IgD-negative memory B cell (primary cell): ENCODE data around the gene UNC13B. TPM values are rescaled to one million over a fixed set of nuclear protein-coding genes. Genes with fewer than 3 reads are reported as not detected.
"Not testable (repeated sequence)": the region's sequence is repeated elsewhere in the genome, so short reads cannot be mapped to it uniquely, and the experiment has no call there.

Experiments
- H3K27ac Mint-ChIP-seq, 3 donors: one replicate each; pipeline ENCODE4 v1.8.0; 2020 to 2022; ENCODE audit warnings: mild to moderate bottlenecking in 3 of 3, mixed read lengths in 3 of 3, moderate library complexity in 1 of 3
- H3K27me3 Mint-ChIP-seq: one replicate; pipeline ENCODE4 v1.8.0; 2021; ENCODE audit warnings: mixed read lengths
- H3K36me3 Mint-ChIP-seq: one replicate; pipeline ENCODE4 v1.8.0; 2020; ENCODE audit warnings: mild to moderate bottlenecking, mixed read lengths
- H3K4me1 Mint-ChIP-seq, 3 donors: one replicate each; pipeline ENCODE4 v1.8.0; 2020 to 2022; ENCODE audit warnings: mixed read lengths in 3 of 3, mild to moderate bottlenecking in 1 of 3
- H3K4me3 Mint-ChIP-seq, 4 donors: one replicate each; pipeline ENCODE4 v1.8.0; 2020 to 2022; ENCODE audit warnings: mild to moderate bottlenecking in 4 of 4, mixed read lengths in 4 of 4, moderate library complexity in 3 of 4
- H3K9me3 Mint-ChIP-seq, 3 donors: one replicate each; pipeline ENCODE4 v1.8.0; 2020 to 2021; ENCODE audit warnings: mixed read lengths in 3 of 3, mild to moderate bottlenecking in 1 of 3
- polyA plus RNA-seq: library from polyadenylated mRNA; unstranded; fragments of 300-500 nt; fragmentation: Illumina TruSeq; gene quantifications from one replicate; pipeline ENCODE4 v1.2.3, GENCODE V29; 2021

Gene UNC13B
- polyA plus RNA-seq, 1 donor from 2014 or later: not detected

DNA sequence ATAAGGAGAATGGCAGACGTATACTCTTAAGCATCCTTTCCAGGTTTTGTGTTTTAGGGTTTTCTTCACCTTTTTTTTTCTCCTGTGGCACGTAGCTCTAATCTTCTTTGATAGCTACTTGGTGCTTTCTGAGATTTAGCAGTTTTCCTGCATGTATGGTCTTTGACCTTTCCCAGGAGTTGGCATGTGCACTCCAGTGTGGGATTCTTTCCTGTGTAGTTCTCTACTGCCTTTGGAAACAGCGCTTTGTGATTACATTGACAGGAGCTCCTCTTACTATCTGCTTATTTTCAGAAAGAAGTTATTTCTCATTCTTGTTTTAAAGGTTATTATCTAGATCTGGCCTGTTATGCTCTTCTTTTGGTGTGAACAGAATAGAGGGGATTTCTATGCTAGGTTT lies 65.5 kb downstream of the UNC13B start:
- no peaks in the 10 kb centered on the region for H3K36me3 Mint-ChIP-seq
- H3K4me3 Mint-ChIP-seq: no peak overlapping the region
- no peaks in the 10 kb centered on the region for H3K4me1 Mint-ChIP-seq
- no peak overlapping the region for H3K27ac Mint-ChIP-seq
- peaks cover 2 to 15% (median 2%) of the 10 kb centered on the region in 3 donors for H3K9me3 Mint-ChIP-seq
- H3K27me3 Mint-ChIP-seq: no peaks in the 10 kb centered on the region

DNA sequence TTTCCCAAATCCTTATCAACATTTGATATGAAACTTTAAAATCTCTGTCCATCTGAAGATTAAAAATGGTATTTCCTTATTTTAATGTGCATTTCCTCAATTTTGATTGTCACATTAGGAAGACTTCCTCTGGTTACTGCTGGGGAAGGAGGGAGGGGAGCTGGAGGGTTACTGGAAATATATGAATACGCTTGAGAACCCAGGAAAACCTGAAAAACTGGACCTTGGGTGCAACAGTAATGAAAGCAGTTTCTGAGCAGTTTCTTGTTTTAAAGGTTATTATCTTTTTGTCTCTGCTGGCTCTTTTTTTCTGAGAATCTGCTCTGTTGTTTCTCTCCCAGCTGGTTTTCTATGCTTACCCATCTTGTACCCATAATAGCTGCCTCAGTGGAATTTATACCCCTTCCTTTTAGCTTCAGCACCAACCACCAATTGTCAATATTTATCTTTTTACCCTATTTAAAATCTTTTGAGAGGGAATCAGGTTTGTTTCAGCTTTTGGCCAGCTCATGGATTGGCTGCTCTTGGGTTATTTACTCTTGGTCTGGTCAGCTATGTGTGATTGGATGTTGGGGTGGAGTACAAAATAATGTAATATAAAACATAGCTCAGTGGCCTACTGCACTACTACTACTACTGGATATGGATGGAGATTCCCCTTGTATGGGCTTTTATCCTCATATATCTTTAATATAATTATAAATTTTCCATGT lies 67.4 kb downstream of the UNC13B start:
- Mint-ChIP-seq H3K4me1 (no peaks in the 10 kb centered on the region), H3K4me3 (no peak overlapping the region), H3K27me3 (no peaks in the 10 kb centered on the region), H3K36me3 (no peaks in the 10 kb centered on the region), H3K9me3 (peaks cover 0 to 2% (median under 1%) of the 10 kb centered on the region in 3 donors), H3K27ac (no peak overlapping the region)

DNA sequence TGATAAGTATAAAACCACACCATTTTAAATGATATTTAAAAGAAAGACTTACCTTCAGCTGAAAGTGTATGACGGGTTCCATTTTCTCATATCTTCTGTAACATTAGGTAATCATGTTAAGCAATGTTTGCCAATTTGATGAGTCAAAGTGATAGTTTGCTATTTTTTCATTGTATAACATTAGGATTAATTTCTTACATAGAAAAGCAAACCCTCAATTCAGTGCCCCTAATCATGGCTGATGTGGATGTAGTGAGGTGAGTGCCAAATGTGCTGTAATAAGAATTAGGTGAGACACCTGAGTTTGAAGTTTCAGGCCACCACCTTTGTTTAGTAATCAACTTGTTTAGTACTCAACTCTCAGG lies 68.0 kb downstream of the UNC13B start:
- H3K27ac Mint-ChIP-seq: no peak overlapping the region
- H3K4me1 Mint-ChIP-seq: no peaks in the 10 kb centered on the region
- peaks cover 0 to 2% (median 0%) of the 10 kb centered on the region in 3 donors for H3K9me3 Mint-ChIP-seq
- no peak overlapping the region for H3K4me3 Mint-ChIP-seq
- no peaks in the 10 kb centered on the region for H3K27me3 Mint-ChIP-seq
- no peaks in the 10 kb centered on the region for H3K36me3 Mint-ChIP-seq

DNA sequence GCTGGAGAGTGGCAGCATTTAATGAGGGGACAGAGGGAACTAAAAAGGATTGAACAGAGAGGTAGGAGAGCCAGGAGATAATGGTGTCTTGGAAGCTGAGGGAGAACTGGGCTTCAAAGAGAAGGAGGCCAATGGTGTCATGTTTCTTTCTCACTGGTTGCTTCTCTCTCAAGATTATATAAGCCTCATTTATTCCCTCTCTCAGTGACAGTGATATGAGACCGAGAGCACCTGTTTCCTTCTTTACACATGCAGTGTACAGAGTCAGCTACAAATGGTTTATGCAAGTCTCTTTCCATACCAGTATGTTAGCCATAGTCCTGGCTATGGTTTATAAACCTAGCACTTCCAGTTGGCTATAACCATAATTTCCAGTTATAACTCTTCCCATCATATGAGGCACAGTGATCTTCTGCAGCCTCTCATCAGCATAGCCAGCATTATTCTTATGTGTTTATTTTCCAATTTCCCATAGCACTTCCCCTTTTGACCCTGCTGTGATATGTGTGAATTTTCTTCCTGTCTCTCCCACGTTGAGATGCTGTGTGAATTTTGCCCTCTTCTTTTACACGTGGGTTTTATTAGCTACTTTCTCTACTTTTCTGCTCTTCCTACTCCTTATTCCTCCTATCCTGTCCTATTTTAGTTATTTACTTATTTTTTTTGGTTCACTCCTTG lies 71.2 kb downstream of the UNC13B start:
- H3K4me3 Mint-ChIP-seq: no peak overlapping the region
- H3K4me1 Mint-ChIP-seq: no peaks in the 10 kb centered on the region
- no peaks in the 10 kb centered on the region for H3K27me3 Mint-ChIP-seq
- no peaks in the 10 kb centered on the region for H3K36me3 Mint-ChIP-seq
- H3K27ac Mint-ChIP-seq: no peak overlapping the region
- H3K9me3 Mint-ChIP-seq: no peaks in the 10 kb centered on the region

DNA sequence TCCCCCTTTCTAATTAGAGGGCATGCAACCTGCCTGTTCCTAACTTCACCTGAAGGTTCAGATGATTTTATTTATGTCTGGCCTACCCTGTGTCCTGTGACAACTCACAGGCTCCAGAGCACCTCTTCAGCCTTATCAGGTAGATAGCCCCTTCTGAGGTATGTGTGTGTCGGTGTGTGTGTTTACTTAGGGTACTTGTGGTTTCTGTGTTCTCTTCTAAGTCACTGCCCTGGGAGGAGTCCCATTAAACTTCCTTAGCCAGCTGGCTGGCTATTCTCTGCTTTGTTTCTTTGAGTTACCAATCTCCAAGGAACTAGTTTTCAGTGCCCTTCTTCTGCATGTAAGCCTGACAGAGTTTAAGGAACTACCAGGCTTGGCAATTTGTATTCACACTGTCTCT lies 74.9 kb downstream of the UNC13B start:
- no peaks in the 10 kb centered on the region for H3K36me3 Mint-ChIP-seq
- H3K9me3 Mint-ChIP-seq: peaks cover 2 to 7% (median 3%) of the 10 kb centered on the region in 3 donors
- H3K27ac Mint-ChIP-seq: no peak overlapping the region
- no peaks in the 10 kb centered on the region for H3K4me1 Mint-ChIP-seq
- H3K27me3 Mint-ChIP-seq: peaks cover 5% of the 10 kb centered on the region
- no peak overlapping the region for H3K4me3 Mint-ChIP-seq

DNA sequence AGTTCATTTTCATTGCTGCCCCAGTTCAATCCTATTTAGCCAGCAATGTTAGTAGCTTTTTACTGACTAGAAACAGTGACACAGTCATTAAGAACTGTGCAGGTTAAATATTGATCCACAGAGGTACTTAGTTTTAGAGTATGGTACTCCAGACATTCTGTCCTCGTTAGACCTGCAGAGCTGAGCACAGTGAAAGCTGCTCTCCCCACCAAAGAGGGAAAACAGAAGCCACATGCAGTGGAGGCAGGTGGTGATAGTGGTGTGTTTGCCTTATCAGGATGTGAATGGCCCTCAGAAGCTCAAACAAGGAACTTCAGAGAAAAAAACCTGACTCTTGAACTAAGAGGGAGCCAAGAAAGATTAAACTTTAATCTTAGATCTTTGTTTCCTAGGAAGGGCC lies 75.5 kb downstream of the UNC13B start:
- peaks cover 5% of the 10 kb centered on the region for H3K27me3 Mint-ChIP-seq
- H3K4me3 Mint-ChIP-seq: no peak overlapping the region
- no peak overlapping the region for H3K27ac Mint-ChIP-seq
- H3K4me1 Mint-ChIP-seq: no peaks in the 10 kb centered on the region
- peaks cover 2 to 7% (median 3%) of the 10 kb centered on the region in 3 donors for H3K9me3 Mint-ChIP-seq
- no peaks in the 10 kb centered on the region for H3K36me3 Mint-ChIP-seq

DNA sequence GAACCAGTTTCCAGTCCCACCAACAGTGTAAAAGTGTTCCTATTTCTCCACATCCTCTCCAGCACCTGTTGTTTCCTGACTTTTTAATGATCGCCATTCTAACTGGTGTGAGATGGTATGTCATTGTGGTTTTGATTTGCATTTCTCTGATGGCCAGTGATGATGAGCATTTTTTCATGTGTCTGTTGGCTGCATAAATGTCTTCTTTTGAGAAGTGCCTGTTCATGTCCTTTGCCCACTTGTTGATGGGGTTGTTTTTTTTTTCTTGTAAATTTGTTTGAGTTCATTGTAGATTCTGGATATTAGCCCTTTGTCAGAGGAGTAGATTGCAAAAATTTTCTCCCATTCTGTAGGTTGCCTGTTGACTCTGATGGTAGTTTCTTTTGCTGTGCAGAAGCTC lies 84.1 kb downstream of the UNC13B start:
- H3K27ac Mint-ChIP-seq, H3K9me3 Mint-ChIP-seq, H3K4me1 Mint-ChIP-seq, H3K27me3 Mint-ChIP-seq, H3K36me3 Mint-ChIP-seq, H3K4me3 Mint-ChIP-seq: not testable (repeated sequence)

DNA sequence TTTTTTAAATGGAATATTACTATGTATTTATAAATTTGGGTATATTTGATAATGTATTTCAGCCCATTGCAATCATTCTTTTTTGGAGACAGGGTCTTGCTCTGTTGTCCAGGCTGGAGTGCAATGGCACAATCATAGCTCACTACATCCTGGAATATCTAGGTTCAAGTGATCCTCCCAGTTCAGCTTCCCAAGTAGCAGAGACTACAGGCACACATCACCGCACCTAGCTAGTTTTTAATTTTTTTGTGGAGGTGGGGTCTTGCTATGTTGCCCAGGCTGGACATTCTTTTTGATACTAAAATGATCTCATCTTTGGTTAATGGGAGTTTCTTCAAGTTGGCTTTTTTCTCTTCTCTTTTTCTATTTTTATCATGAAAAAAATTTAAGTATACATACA lies 91.3 kb downstream of the UNC13B start:
- Mint-ChIP-seq H3K36me3 (no peaks in the 10 kb centered on the region), H3K9me3 (peaks cover 0 to 2% (median 0%) of the 10 kb centered on the region in 3 donors), H3K4me1 (no peaks in the 10 kb centered on the region), H3K27me3 (peaks cover 8% of the 10 kb centered on the region), H3K27ac (no peak overlapping the region), H3K4me3 (no peak overlapping the region)

DNA sequence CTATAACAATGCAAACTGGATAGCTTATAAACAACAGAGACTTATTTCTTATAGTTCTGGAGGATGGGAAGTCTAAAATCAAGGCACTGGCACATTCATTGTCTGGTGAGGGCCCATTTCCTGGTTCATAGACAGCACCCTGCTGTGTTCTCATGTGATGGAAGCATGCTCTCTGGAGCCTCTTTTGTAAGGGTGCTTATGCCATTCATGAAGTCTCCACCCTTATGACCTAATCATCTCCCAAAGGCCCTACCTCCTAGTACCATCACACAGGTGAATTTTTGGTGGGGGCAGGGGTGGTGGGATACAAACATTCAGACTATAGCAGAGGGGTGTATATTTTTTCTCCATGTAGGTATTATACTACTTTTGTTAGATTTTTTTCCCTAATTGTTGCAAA lies 92.4 kb downstream of the UNC13B start:
- H3K36me3 Mint-ChIP-seq: no peaks in the 10 kb centered on the region

DNA sequence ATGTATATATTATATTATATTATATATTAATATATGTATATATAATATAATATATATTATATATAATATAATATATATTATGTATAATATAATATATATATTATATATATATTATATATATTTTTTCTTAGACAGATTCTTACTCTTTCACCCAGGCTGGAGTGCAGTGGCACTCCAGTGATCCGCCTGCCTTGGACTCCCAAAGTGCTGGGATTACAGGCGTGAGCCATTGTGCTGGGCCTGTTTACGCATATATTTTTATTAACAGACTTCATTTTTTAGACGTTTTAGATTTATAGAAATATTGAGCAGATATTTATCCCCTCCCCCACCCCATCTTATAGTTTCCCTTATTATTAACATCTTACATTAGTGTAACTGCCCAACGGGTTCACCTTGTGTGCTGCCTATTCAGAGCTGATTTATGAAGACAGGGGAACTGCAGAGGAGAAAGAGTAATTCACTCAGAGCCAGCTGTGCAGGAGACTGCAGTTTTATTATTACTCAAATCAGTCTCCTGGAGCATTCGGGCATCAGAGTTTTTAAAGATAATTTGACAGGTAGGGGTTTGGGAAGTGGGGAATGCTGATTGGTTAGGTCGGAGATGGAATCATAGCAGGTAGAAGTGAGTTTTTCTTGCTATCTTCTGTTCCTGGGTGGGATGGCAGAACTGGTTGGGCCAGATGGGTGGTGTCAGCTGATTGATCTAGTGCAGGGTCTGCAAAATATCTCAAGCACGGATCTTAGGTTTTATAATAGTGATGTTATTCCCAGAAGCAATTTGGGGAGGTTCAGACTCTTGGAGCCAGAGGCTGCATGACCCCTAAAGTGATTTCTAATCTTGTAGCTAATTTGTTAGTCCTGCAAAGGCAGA lies 93.4 kb downstream of the UNC13B start:
- peaks cover 4% of the 10 kb centered on the region for H3K27me3 Mint-ChIP-seq
- no peaks in the 10 kb centered on the region for H3K9me3 Mint-ChIP-seq
- H3K4me3 Mint-ChIP-seq: no peak overlapping the region
- H3K27ac Mint-ChIP-seq: no peak overlapping the region
- no peaks in the 10 kb centered on the region for H3K4me1 Mint-ChIP-seq
- no peaks in the 10 kb centered on the region for H3K36me3 Mint-ChIP-seq

More for the DNA sequence above, 92.4 kb downstream of the UNC13B start:
- Mint-ChIP-seq H3K27me3 (peaks cover 4% of the 10 kb centered on the region), H3K27ac (no peak overlapping the region), H3K4me3 (no peak overlapping the region), H3K4me1 (no peaks in the 10 kb centered on the region), H3K9me3 (peaks cover 0 to 2% (median 0%) of the 10 kb centered on the region in 3 donors)

DNA sequence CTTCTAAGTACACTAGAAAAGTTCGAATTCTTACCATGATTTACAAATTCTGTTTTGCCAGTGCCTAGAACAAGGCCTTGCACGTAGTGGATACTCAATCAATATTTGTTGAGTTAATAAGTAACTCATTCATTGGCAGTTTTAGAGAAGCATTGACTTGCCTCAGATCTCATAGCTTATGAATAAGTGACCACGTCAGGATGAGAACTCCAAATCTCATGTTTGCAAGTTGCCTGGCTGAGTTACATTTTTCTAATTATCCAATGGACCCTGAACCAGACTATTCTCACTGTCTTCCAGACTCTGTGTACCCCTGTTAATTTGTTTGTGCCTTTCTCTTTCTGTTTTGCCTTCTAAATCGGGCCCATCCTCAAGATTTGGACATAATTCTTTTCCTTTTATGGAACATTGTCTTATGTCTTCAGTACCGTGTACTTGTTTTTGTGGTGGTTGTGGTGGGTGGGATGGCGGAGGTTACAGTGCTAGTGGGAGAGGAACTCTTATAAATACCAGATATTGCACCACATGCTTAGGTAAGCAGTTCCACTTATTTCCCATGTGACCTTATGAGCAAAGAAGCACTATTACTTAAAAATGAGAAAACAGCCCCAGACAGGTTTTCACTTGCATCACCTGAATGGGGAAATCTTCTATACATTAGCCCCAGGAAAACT lies 96.3 kb downstream of the UNC13B start:
- Mint-ChIP-seq H3K4me1 (no peaks in the 10 kb centered on the region), H3K36me3 (no peaks in the 10 kb centered on the region), H3K27ac (no peak overlapping the region), H3K9me3 (no peaks in the 10 kb centered on the region), H3K27me3 (peaks cover 1% of the 10 kb centered on the region), H3K4me3 (no peak overlapping the region)

DNA sequence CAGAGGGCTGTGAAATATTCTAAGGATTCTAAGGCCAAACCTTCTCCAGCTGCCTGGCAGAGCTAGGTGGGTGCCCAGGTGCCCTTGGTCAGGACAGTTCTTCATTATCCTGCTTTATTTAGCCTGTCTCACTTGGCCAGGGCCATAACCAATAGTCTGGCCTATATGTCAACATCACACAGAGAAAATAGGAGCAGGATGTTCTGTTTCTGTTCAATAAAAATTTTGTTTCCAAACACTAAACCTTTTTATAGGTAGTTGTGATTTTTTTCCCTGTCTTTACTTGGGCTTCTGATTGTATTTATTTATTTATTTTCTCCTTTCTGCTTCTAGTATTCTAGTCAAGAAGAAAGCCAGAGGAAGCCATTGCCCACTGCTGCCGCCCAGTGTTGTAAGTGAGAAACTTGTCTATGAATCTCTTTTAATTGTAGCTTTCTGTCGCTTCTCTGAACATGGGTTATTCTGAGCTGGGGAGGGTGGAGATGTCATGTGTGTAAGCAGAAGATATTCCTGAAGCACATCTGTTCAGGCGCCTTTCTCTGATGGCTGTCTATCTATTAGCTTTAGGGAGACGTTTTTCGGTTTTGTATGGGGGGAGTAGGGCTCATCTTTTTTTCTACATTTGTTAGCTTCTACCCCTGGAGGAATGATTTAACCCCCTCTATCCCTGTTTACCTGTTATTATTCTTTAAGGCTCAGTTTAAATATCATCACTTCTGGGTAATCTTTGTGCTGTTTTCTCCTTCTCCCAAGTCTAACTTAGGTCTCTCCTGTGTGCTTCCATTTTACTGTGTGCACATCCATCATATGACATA lies 97.1 kb downstream of the UNC13B start:
- H3K36me3 Mint-ChIP-seq: no peaks in the 10 kb centered on the region
- no peaks in the 10 kb centered on the region for H3K9me3 Mint-ChIP-seq
- H3K27ac Mint-ChIP-seq: no peak overlapping the region
- H3K4me3 Mint-ChIP-seq: no peak overlapping the region
- no peaks in the 10 kb centered on the region for H3K4me1 Mint-ChIP-seq
- peaks cover 3% of the 10 kb centered on the region for H3K27me3 Mint-ChIP-seq

DNA sequence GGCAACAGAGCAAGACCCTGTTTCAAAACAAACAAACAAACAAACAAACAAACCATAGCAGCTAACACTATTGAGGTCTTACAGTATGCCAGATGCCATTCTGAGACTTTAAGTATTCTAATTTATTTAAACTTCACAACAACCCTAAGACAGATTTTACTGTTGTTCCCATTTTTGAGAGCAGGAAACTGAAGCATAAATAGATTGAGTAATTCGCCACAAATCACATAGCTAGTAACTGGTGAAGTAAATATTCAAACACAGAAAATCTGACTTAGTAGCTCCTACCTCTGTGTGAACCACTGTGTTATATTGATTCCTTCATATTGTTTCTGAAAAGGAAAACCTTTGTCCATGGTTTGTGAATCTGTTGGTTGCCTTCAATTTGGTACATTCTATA lies 98.4 kb downstream of the UNC13B start:
- Mint-ChIP-seq H3K36me3 (no peaks in the 10 kb centered on the region), H3K4me1 (no peaks in the 10 kb centered on the region), H3K4me3 (no peak overlapping the region), H3K9me3 (no peaks in the 10 kb centered on the region), H3K27ac (no peak overlapping the region), H3K27me3 (peaks cover 7% of the 10 kb centered on the region)

DNA sequence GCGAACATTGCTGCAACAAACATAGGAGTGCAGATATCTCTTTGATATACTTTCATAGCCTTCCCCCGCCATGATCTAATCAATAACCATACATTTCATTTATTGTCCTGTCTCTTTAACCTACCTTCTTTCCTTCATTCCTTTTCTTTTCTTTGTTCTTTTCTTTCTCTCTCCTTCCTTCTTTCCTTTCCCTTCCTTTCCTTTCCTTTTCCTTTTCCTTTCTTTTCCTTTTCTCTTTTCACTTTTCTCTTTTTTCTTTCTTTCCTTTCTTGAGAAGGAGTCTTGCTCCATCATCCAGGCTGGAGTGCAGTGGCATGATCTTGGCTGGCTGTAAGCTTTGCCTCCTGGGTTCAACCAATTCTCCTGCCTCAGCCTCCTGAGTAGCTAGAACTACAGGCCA lies 100.3 kb downstream of the UNC13B start:
- Mint-ChIP-seq H3K4me1 (no peaks in the 10 kb centered on the region), H3K9me3 (no peaks in the 10 kb centered on the region), H3K27me3 (peaks cover 11% of the 10 kb centered on the region), H3K36me3 (no peaks in the 10 kb centered on the region), H3K4me3 (no peak overlapping the region), H3K27ac (no peak overlapping the region)
